BJ (cell line): Measurements from ENCODE around the gene FHL3. TPM values are rescaled to one million over a fixed set of nuclear protein-coding genes. Genes with fewer than 3 reads are reported as not detected.

Experiments
- CTCF ChIA-PET: fragments of 350-600 bp; formaldehyde crosslinking; extraction: SDS; loops from one replicate; lab custom pipeline; 2021; ENCODE audit warnings: antibody characterized with exemption, inconsistent platforms; lab: Yijun Ruan, JAX
- POLR2A ChIA-PET: fragments of 300-600 bp; sonication (Branson Sonifier 250); formaldehyde crosslinking; extraction: SDS; loops from one replicate; lab custom pipeline; 2021; ENCODE audit warnings: antibody characterized with exemption; lab: Charles Lee
- DNase-seq: peaks from one replicate; pipeline ENCODE4 v3.0.0-alpha.2; 2011; ENCODE audit warnings: low read depth
- H3K27me3 ChIP-seq: 2 replicates; pipeline ENCODE4 v1.6.0; 2011; ENCODE audit warnings: low read length; ENCODE audit not compliant: control insufficient read depth, insufficient read depth
- H3K36me3 ChIP-seq: 2 replicates; pipeline ENCODE4 v1.5.1; 2011; ENCODE audit warnings: low read length; ENCODE audit not compliant: control insufficient read depth, insufficient read depth
- H3K4me3 ChIP-seq: 2 replicates; pipeline ENCODE4 v1.5.1; 2011; ENCODE audit warnings: low read depth, mild to moderate bottlenecking, control low read depth, low read length
- CTCF ChIP-seq: IDR thresholded peaks from 2 replicates; pipeline ENCODE4 v1.5.1; 2011; ENCODE audit warnings: low read depth, mild to moderate bottlenecking, control low read depth, inconsistent platforms, low read length, moderate library complexity; ENCODE audit not compliant: insufficient read depth
- polyA plus RNA-seq: library from polyadenylated mRNA; depleted of rRNA; stranded (reverse); fragments of >200 nt; gene quantifications from 2 replicates; pipeline ENCODE4 v1.2.3, GENCODE V29; 2011

FHL3 gene
- polyA plus RNA-seq, 1 experiment = 13.0 TPM

- DNase-seq = no peak
- no peak for TF ChIP-seq CTCF
- peaks cover 7% of the 10 kb centered on the region for H3K36me3 ChIP-seq
- POLR2A ChIA-PET = no interaction called here
- H3K27me3 ChIP-seq = no peaks in the 10 kb centered on the region
- no peak overlapping the region for H3K4me3 ChIP-seq
- CTCF ChIA-PET = interaction anchor here (1.6 to 3.5 kb wide), 3 partner anchors 10 to 809 kb away, joined by 4 to 16 read pairs (median 10); no protein-coding TSS in a partner anchor
Observed at GRCh38 chr1:38028671-38029070, 23.4 kb upstream of the FHL3 start.

GRCh38 chr1:38028105-38028591 is 22.8 kb upstream of the FHL3 start:
- CTCF ChIA-PET = interaction anchor here (1.3 to 3.5 kb wide), 4 partner anchors 10 to 810 kb away, joined by 3 to 16 read pairs (median 7); no protein-coding TSS in a partner anchor
- POLR2A ChIA-PET = no interaction called here
- no peak for DNase-seq
- H3K36me3 ChIP-seq = peaks cover 7% of the 10 kb centered on the region
- TF ChIP-seq CTCF = no peak
- no peak overlapping the region for H3K4me3 ChIP-seq
- H3K27me3 ChIP-seq = no peaks in the 10 kb centered on the region

GRCh38 chr1:38027201-38028104 is 22.1 kb upstream of the FHL3 start:
- H3K36me3 ChIP-seq = peaks cover 10% of the 10 kb centered on the region
- H3K4me3 ChIP-seq = no peak overlapping the region
- no peaks in the 10 kb centered on the region for H3K27me3 ChIP-seq
- no peak for DNase-seq
- TF ChIP-seq CTCF = no peak
- ChIA-PET POLR2A (no interaction called here), CTCF (interaction anchor here (0.7 to 3.5 kb wide), 10 partner anchors 9 to 810 kb away, joined by 3 to 16 read pairs (median 4); no protein-coding TSS in a partner anchor)

GRCh38 chr1:38026592-38027200 is 21.4 kb upstream of the FHL3 start:
- Histone ChIP-seq H3K36me3 (peaks cover 16% of the 10 kb centered on the region), H3K4me3 (no peak overlapping the region), H3K27me3 (no peaks in the 10 kb centered on the region)
- ChIA-PET POLR2A (no interaction called here), CTCF (interaction anchor here (0.6 to 3.5 kb wide), 11 partner anchors 8 to 811 kb away, joined by 3 to 16 read pairs (median 3); no protein-coding TSS in a partner anchor)
- no peak for DNase-seq
- TF ChIP-seq CTCF = peak; percentile 73

- ChIA-PET CTCF (interaction anchor here (0.7 to 1.9 kb wide), 4 partner anchors 10 to 831 kb away, joined by 3 to 5 read pairs (median 3); no protein-coding TSS in a partner anchor), POLR2A (no interaction called here)
Observed at GRCh38 chr1:38025664-38026063, 20.4 kb upstream of the FHL3 start.

More at GRCh38 chr1:38025664-38026063, 20.4 kb upstream of the FHL3 start:
- DNase-seq = no peak
- H3K27me3 ChIP-seq = no peaks in the 10 kb centered on the region
- peaks cover 18% of the 10 kb centered on the region for H3K36me3 ChIP-seq
- no peak for TF ChIP-seq CTCF
- H3K4me3 ChIP-seq = no peak overlapping the region
